GM08714 (cell line): Measurements from ENCODE around the gene RABGGTB.
"Not testable (repeated sequence)": the region's sequence is repeated elsewhere in the genome, so short reads cannot be mapped to it uniquely, and the experiment has no call there.

Source experiments
- H3K4me3 ChIP-seq: fragments of 200-500 bp; sonication (Bioruptor generic); 2 replicates; pipeline ENCODE4 v1.5.1; 2014; ENCODE audit warnings: mild to moderate bottlenecking, low read length, inconsistent platforms
- ZNF274 ChIP-seq: IDR thresholded peaks from 2 replicates; pipeline ENCODE4 v1.6.1; 2012; ENCODE audit warnings: mild to moderate bottlenecking, low read depth, low read length

Gene RABGGTB

GRCh38 chr1:75785983-75786853 lies at the start of gene RABGGTB:
Gene RABGGTB (plus strand): TSS chr1:75786256. CDS start chr1:75786272, 16 bp downstream.
- peak within 1 kb of the TSS; percentile 100 for H3K4me3 ChIP-seq
- no peak for TF ChIP-seq ZNF274

GRCh38 chr1:75742047-75742625 lies 43.9 kb upstream of the RABGGTB start:
- H3K4me3 ChIP-seq = no peak overlapping the region
- no peak for TF ChIP-seq ZNF274

DNA sequence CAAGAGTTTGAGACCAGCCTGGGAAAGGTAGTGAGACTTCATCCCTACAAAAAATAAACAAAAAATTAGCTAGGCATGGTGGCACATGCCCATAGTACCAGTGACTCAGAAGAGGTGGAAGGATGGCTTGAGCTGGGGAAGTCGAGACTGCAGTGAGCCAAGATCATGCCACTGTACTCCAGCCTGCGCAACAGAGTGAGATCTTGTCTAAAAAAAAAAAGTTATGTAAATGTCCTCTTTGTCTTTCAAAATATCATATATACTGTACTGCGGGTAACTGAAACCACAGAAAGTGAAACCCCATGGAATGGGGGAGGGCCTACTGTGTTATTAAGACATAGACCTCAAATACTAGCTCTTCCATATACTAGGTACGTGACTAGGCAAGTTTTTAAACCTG lies 40.8 kb upstream of the RABGGTB start:
- no peak overlapping the region for H3K4me3 ChIP-seq
- no peak for TF ChIP-seq ZNF274

- H3K4me3 ChIP-seq = not testable (repeated sequence)
Measured at GRCh38 chr1:75757210-75757609, 28.8 kb upstream of the RABGGTB start.

- not testable (repeated sequence) for H3K4me3 ChIP-seq
Measured at GRCh38 chr1:75758543-75758942, 27.5 kb upstream of the RABGGTB start.

DNA sequence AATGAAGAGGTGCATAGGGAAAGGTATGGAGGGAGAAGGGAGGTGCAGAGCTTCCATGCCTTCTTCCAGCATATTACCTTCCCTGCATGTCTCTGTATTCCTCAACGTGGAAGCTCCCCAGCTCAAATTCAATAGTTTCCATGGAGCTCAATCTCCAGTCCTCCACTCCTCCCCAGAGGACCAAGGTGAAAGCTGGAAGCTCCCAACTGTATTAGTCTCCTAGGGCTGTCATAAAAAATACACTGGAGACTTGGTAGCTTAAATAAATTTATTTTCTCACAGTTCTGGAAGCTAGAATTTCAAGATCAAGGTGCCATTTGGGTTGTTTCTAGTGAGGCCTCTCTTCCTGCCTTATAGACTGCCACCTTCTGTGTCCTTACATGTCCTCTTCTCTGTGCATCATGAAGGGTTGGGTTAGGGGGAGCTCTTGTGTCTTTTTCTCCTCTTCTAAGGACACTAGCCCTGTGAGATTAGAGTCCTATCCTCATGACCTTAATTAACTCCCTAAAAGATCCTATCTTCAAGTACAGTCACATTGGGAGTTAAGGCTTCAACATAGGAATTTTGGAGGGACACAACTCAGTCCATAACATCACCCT lies 21.9 kb upstream of the RABGGTB start:
- no peak for TF ChIP-seq ZNF274
- no peak overlapping the region for H3K4me3 ChIP-seq

- no peak overlapping the region for H3K4me3 ChIP-seq
- TF ChIP-seq ZNF274 = no peak
Measured at GRCh38 chr1:75765697-75766355, 20.2 kb upstream of the RABGGTB start.

GRCh38 chr1:75768016-75768415 lies 18.0 kb upstream of the RABGGTB start:
- H3K4me3 ChIP-seq = no peak overlapping the region
- TF ChIP-seq ZNF274 = no peak

GRCh38 chr1:75770761-75771160 lies 15.3 kb upstream of the RABGGTB start:
- no peak overlapping the region for H3K4me3 ChIP-seq
- TF ChIP-seq ZNF274 = no peak

- TF ChIP-seq ZNF274 = no peak
- H3K4me3 ChIP-seq = no peak overlapping the region
Measured at GRCh38 chr1:75771978-75772377, 14.1 kb upstream of the RABGGTB start.

DNA sequence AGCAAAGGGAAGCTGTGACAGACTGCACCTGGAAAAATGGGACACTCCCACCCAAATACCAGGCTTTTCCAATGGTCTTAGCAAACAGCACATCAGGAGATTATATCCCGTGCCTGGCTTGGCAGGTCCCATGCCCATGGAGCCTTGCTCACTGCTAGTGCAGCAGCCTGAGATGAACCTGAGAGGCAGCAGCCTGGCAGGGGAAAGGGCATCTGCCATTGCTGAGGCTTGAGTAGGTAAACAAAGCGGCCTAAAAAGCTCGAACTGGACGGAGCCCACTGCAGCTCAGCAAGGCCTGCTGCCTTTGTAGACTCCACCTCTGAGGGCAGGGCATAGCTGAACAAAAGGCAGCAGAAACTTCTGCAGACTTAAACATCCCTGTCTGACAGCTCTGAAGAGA lies 8.2 kb upstream of the RABGGTB start:
- H3K4me3 ChIP-seq = not testable (repeated sequence)

- H3K4me3 ChIP-seq = not testable (repeated sequence)
Measured at GRCh38 chr1:75778694-75779093, 7.4 kb upstream of the RABGGTB start.

DNA sequence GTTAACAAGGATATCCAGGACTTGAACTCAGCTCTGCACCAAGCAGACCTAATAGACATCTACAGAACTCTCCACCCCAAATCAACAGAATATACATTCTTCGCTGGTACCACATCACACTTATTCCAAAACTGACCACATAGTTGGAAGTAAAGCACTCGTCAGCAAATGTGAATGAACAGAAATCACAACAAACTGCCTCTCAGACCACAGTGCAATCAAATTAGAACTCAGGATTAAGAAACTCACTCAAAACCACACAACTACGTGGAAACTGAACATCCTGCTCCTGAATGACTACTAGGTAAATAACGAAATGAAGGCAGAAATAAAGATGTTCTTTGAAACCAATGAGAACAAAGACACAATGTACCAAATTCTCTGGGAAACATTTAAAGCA lies 5.9 kb upstream of the RABGGTB start:
- H3K4me3 ChIP-seq = not testable (repeated sequence)

DNA sequence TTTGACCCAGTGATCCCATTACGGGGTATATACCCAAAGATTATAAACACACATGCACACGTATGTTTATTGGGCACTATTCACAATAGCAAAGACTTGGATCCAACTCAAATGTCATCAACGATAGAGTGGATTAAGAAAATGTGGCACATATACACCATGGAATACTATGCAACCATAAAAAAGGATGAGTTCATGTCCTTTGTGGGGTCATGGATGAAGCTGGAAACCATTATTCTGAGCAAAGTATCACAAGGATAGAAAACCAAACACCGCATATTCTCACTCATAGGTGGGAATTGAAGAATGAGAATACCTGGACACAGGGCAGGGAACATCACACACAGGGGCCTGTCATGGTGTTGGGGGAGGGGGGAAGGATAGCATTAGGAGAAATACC lies 2.1 kb upstream of the RABGGTB start:
- not testable (repeated sequence) for H3K4me3 ChIP-seq

- TF ChIP-seq ZNF274 = no peak
- peak overlapping the region; percentile 100 for H3K4me3 ChIP-seq
Measured at GRCh38 chr1:75785320-75785982, 605 bp upstream of the RABGGTB start.
